Muscle of arm (tissue), 12 donors: Measurements from ENCODE around the gene USP47. TPM values are rescaled to one million over a fixed set of nuclear protein-coding genes. Genes with fewer than 3 reads are reported as not detected.

Experiments used
- DNase-seq: peaks from one replicate; pipeline ENCODE4 v3.0.0-alpha.2; 2013
- polyA plus RNA-seq, 12 donors: library from polyadenylated mRNA; unstranded; fragments of 120-200 nt; gene quantifications; one replicate each; pipeline ENCODE4 v1.2.1, GENCODE V29; 2013; ENCODE audit not compliant: insufficient read length in 12 of 12

USP47 gene
- polyA plus RNA-seq, 12 donors: 60.4 to 85.4 (median 71.5) TPM; not detected in 1

DNA sequence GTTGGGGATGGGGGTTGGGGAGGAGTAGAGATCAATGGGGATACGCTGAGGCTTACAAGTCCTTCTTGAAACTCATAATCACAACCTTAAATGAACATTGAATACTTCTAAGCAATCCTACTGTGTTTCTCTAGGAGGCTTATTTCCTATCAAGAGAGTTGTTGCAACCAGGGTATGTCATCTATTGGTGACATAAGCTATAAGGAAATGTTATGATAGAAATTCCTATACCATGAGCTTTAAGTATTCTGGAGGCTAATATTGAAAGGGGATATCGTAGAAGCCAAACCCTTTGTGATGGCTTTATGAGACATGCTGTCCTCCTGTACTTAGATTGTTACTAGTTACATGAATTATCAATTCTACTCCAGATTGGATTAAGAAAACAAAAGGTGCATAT lies 93.8 kb downstream of the USP47 start:
- DNase-seq: no peak

GRCh38 chr11:11937433-11937832 lies 95.7 kb downstream of the USP47 start:
- no peak for DNase-seq

- no peak for DNase-seq
Measured at GRCh38 chr11:11937957-11938356, 96.2 kb downstream of the USP47 start.

DNA sequence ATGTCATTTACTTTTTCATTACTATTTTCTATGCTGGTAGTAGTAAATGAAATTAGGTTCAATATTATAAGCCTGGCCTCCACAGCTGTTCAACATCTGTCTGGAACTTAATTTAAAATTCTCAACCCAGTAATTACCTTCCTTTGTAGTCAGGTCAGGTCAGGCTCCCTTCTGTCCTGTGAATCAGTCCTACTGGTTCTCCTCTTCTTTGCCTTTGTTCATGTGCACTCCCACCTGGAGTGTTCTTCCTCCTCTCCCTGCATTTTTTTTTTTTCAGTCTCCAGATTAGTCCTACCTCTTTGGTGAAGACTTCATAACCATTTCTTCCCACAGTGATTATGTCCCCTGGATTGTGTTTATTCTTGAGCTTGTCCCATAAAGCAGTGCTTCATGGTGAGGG lies 98.8 kb downstream of the USP47 start:
- no peak for DNase-seq

DNA sequence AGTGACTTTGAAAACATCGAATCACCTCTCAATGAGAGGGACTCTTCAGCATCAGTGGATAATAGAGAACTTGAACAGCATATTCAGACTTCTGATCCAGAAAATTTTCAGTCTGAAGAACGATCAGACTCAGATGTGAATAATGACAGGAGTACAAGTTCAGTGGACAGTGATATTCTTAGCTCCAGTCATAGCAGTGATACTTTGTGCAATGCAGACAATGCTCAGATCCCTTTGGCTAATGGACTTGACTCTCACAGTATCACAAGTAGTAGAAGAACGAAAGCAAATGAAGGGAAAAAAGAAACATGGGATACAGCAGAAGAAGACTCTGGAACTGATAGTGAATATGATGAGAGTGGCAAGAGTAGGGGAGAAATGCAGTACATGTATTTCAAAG lies 100.9 kb downstream of the USP47 start:
- no peak for DNase-seq

DNA sequence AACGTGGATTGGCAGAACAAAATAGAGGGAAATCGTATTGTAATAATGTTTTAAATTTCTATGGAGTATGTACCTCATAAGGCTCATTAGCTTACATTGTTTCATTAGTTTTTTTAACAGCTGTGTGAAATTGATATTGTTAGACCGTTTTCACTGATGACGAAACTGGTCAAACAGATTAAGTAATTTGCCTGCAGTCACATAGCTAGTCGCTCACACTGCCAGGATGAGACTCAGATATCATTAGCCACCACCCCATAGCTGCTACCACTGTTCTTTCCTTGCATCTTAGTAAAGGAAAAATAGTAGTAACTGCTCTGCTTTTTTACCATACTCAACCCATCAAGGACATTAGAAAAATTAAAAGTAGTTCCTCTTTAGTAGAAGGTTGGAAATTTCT lies 102.7 kb downstream of the USP47 start:
- no peak for DNase-seq

DNA sequence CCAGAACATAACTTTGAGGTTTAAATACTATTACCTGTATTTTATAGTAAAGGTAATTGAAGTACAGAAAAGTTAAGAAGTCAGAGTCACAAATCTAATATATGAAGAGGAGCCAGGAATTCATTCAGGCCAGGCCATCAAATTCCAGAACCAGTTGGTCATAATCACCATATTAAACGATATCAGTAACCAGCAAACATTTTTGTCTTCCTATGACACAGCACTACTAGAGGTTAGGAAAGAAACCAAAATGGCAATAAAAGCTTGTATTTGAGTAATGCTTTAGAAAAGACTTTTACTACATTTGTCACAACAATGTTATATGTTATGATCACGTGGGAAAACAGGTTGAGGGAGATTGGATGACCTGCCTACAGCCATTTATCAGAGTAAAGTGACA lies 104.4 kb downstream of the USP47 start:
- no peak for DNase-seq

DNA sequence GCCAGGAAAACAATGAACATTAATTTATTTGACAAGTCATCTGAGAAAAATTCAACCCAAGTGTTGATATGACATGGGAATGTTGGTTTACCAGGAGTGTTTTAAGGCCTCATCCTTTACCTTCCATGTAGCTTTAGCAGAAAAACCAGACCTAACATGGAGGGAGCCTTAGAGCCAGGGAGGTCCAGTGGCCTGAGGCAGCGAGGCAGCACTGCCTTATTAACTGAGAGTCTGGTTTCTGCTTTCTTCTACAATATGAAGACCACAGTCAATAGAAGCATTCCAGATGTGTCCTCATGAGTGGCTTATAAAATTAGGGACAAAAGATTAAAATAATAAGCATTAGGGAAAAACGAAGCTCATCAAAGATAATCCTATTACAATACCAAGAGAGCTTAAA lies 105.1 kb downstream of the USP47 start:
- DNase-seq: no peak

DNA sequence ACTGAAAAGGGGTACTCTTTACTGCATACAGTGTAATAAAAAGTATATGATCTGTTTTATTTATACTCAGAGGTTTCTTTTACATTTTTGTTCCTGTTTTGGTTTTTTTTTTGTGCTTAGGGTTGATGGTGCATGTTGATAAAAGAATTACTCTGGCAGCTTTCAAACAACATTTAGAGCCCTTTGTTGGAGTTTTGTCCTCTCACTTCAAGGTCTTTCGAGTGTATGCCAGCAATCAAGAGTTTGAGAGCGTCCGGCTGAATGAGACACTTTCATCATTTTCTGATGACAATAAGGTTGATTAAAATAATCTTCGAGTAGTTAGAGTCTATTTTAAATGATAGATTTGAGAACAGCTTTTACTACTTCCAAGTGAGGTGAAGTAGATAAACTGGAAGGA lies 106.1 kb downstream of the USP47 start:
- DNase-seq: no peak

- DNase-seq: no peak
Measured at GRCh38 chr11:11948242-11948947, 106.6 kb downstream of the USP47 start.

- no peak for DNase-seq
Measured at GRCh38 chr11:11949482-11949881, 107.7 kb downstream of the USP47 start.

DNA sequence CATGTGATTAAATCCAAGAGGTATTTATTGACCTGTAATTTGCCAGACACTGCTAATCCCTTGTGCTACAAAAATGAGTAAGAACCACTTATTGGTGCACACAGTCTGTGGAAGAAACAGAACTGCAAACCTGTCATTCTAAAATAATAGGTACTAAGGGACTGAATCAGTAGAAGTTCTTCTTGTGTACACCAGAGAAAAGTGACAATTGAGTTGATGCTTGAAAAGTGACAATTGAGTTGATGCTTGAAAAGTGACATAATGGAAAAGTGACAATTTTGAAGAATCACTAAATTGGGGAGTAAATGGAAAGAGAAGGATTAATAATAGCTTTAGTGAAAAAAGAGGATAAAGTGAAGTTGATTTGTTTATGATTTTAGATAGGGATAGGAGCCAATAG lies 110.3 kb downstream of the USP47 start:
- DNase-seq: no peak

GRCh38 chr11:11956006-11956405 lies 114.2 kb downstream of the USP47 start:
- no peak for DNase-seq

GRCh38 chr11:11958403-11959231 lies 116.8 kb downstream of the USP47 start:
- DNase-seq: no peak

GRCh38 chr11:11959601-11960000 lies 117.8 kb downstream of the USP47 start:
- DNase-seq: no peak

- no peak for DNase-seq
Measured at GRCh38 chr11:11960687-11961086, 118.9 kb downstream of the USP47 start.

DNA sequence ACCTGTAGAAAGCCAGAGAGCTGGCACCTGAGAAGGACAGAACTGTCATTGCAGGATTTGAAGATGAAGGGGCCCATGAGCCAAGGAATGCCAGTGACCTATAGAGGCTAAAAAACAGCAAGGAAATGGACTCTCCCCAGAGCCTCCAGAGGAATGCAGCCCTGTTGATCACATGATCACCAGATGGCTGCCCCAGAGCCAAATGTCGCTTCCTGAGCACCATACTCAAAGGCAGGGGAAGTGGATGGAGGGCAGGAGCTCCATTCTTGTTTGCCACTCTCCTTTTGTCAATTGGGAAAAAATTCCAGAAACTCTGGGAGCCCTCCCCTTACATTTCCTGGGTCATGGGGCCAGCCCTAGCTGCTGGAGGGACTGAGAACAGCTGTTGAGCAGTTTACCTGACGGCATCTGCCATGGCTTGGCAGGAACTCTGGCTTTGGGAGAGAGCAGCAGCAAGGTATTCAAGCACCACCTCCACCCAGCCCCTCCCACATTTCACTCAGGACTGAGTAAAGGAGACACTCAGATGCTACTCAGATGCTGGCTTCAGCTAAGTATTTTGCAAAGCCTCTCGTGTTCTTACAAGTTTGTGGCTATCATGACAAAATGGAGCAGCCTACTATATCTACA lies 119.7 kb downstream of the USP47 start:
- DNase-seq: no peak

GRCh38 chr11:11963067-11963466 lies 121.3 kb downstream of the USP47 start:
- DNase-seq: no peak

- no peak for DNase-seq
Measured at GRCh38 chr11:11963842-11964773, 122.3 kb downstream of the USP47 start.

GRCh38 chr11:11964774-11965150 lies 123.0 kb downstream of the USP47 start:
- no peak for DNase-seq

DNA sequence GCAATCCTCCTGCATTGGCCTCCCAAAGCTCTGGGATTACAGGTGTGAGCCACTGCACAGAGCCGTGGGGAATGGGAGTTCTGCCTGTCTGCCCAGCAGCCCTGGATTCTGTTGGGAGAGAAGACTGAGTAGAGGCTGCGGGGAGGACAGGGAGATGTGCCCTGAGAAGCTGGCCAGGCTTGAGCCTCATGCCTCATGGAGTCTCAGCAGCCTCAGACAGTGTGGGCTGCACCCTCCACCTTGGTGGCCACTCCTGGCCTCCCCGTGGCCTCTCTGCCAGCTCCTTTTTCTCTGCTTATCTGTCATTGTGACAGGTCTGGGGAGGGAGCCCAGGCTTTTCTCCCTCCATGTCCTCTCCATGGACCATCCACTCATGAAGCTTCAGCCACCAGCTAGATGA lies 123.4 kb downstream of the USP47 start:
- no peak for DNase-seq
